PFSK-1 (cell line): ENCODE data around the gene MBNL1.

Experiments used
- FOXP2 ChIP-seq: optimal IDR thresholded peaks from 2 replicates; pipeline ENCODE3; 2011; ENCODE audit warnings: borderline replicate concordance, control low read depth, inconsistent platforms; ENCODE audit not compliant: insufficient read depth; ENCODE audit errors: extremely low read length, extremely low read depth
- POLR2AphosphoS5 ChIP-seq: IDR thresholded peaks from 2 replicates; pipeline ENCODE4 v1.6.1; 2012; ENCODE audit warnings: low read depth, mild to moderate bottlenecking, control low read depth, low read length, moderate library complexity
- REST ChIP-seq, 2 experiments: IDR thresholded peaks; 2 replicates each; pipeline versions ENCODE4 v1.6.1 to v1.8.0; 2011 to 2012; ENCODE audit warnings: low read depth in 2 of 2, low read length in 2 of 2, control low read depth in 1 of 2, inconsistent platforms in 1 of 2, mild to moderate bottlenecking in 1 of 2, moderate library complexity in 1 of 2; ENCODE audit not compliant: insufficient read depth in 1 of 2
- SIN3A ChIP-seq: IDR thresholded peaks from 2 replicates; pipeline ENCODE4 v1.6.1; 2012; ENCODE audit warnings: mild to moderate bottlenecking, low read length, moderate library complexity, borderline replicate concordance; ENCODE audit not compliant: insufficient read depth
- TAF1 ChIP-seq: IDR thresholded peaks from 2 replicates; pipeline ENCODE4 v1.6.1; 2012; ENCODE audit warnings: low read length, control low read depth, borderline replicate concordance; ENCODE audit not compliant: insufficient read depth

MBNL1 gene

GRCh38 chr3:152304160-152304559 is 35.4 kb downstream of the MBNL1 start:
- no peak for TF ChIP-seq SIN3A
- no peak for TF ChIP-seq POLR2AphosphoS5
- no peak for TF ChIP-seq FOXP2
- TF ChIP-seq TAF1 = no peak
- TF ChIP-seq REST (IDR thresholded peaks at IDR 0.05; ENCODE audit: insufficient read depth in 1 of 2, low read depth in 2 of 2, low read length in 2 of 2) = no peak

DNA sequence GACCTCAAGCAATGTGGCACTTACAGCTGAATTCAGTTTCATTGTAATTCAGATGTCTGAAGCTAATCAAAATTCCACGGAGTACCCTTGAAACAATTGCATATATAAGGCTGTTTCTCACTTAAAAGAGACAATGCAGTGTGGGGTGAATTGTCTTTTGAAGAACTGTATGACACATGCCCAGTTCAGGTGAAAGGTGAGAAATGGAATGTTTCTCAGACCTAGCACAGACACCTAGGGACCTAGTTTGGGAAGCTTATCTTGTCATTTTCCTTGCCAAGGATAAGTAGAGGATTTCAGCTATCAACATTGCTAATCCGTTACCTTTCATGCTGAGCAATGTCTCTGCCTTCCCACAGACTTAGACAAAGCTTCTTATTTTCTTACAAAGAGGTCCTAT is 36.3 kb downstream of the MBNL1 start:
- TF ChIP-seq SIN3A (no peak), FOXP2 (no peak), TAF1 (no peak), POLR2AphosphoS5 (no peak), REST (IDR thresholded peaks at IDR 0.05; ENCODE audit: insufficient read depth in 1 of 2, low read depth in 2 of 2, low read length in 2 of 2) (no peak)

- TF ChIP-seq TAF1 (no peak), SIN3A (no peak), REST (IDR thresholded peaks at IDR 0.05; ENCODE audit: insufficient read depth in 1 of 2, low read depth in 2 of 2, low read length in 2 of 2) (no peak), FOXP2 (no peak), POLR2AphosphoS5 (no peak)
Observed at GRCh38 chr3:152307829-152308474, 39.2 kb downstream of the MBNL1 start.

GRCh38 chr3:152308475-152308844 is 39.7 kb downstream of the MBNL1 start:
- TF ChIP-seq REST (IDR thresholded peaks at IDR 0.05; ENCODE audit: insufficient read depth in 1 of 2, low read depth in 2 of 2, low read length in 2 of 2) = no peak
- no peak for TF ChIP-seq FOXP2
- no peak for TF ChIP-seq POLR2AphosphoS5

DNA sequence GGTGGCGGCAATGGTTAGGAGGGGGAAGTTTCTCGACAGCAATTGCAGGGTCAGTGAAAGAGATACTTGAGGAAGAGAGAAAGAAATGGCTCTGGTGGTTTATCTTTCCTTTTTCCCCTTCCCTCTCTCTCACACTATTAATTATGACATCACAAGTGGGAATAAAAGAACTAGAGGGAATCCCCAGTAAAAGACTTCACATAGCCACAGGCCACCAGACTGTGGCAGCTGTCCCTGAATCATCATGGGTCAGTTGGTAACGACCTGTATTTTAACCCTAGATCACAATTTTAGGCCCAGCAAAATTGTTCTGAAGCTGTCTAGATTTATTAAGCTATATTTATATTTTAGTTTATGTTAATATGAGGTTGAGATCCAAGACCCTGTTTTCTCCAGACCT is 40.3 kb downstream of the MBNL1 start:
- TF ChIP-seq FOXP2 = no peak
